WTC11 (cell line): ENCODE measurements around the gene IRF4. TPM values are rescaled to one million over a fixed set of nuclear protein-coding genes. Genes with fewer than 3 reads are reported as not detected.

Experiments used
- ATAC-seq: fragments of 200-7000 bp; cut with Tn5 transposase; 2 replicates; pipeline ENCODE4 v1.10.0; 2021; ENCODE audit warnings: mild to moderate bottlenecking, moderate library complexity
- CTCF ChIA-PET: fragments of 300-600 bp; sonication (Branson Sonifier 250); formaldehyde crosslinking; loops from one replicate; lab custom pipeline; 2021; ENCODE audit warnings: antibody characterized with exemption; lab: Charles Lee
- POLR2A ChIA-PET: fragments of 350-600 bp; sonication (Branson Sonifier 250); formaldehyde crosslinking; loops from one replicate; lab custom pipeline; 2021; ENCODE audit warnings: antibody characterized with exemption; lab: Charles Lee
- DNase-seq: peaks from one replicate; pipeline ENCODE4 v3.0.0; 2021; ENCODE audit warnings: low spot score
- H3K27ac Mint-ChIP-seq: 2 replicates; pipeline ENCODE4 v1.8.0; 2021; ENCODE audit warnings: mixed read lengths
- H3K27me3 Mint-ChIP-seq: 2 replicates; pipeline ENCODE4 v1.8.0; 2021; ENCODE audit warnings: low read depth, mild to moderate bottlenecking, moderate library complexity, mixed read lengths
- H3K36me3 Mint-ChIP-seq: 2 replicates; pipeline ENCODE4 v1.8.0; 2021; ENCODE audit warnings: mixed read lengths
- H3K4me1 Mint-ChIP-seq: 2 replicates; pipeline ENCODE4 v1.8.0; 2022; ENCODE audit warnings: mixed read lengths
- H3K4me3 Mint-ChIP-seq: 2 replicates; pipeline ENCODE4 v1.8.0; 2021; ENCODE audit warnings: mild to moderate bottlenecking, moderate library complexity, mixed read lengths
- H3K9me3 Mint-ChIP-seq: 2 replicates; pipeline ENCODE4 v1.8.0; 2021; ENCODE audit warnings: mixed read lengths
- ATF1 ChIP-seq: sonication (generic); formaldehyde crosslinking; IDR thresholded peaks from 2 replicates; pipeline ENCODE4 v1.8.1; 2023; ENCODE audit warnings: mild to moderate bottlenecking, moderate library complexity, missing genetic modification reagents
- CDX4 ChIP-seq: fragments of 250-450 bp; sonication (Bioruptor Pico); IDR thresholded peaks from 2 replicates; pipeline ENCODE4 v1.9.0; 2021; ENCODE audit warnings: moderate library complexity, mild to moderate bottlenecking, inconsistent platforms, borderline replicate concordance
- CREM ChIP-seq: sonication (generic); formaldehyde crosslinking; IDR thresholded peaks from 2 replicates; pipeline ENCODE4 v1.8.1; 2022; ENCODE audit warnings: mild to moderate bottlenecking, missing genetic modification reagents, moderate library complexity
- E2F1 ChIP-seq: sonication (generic); formaldehyde crosslinking; IDR thresholded peaks from 2 replicates; pipeline ENCODE4 v1.8.0; 2022; ENCODE audit warnings: mild to moderate bottlenecking, missing genetic modification reagents
- ELF4 ChIP-seq: sonication (generic); formaldehyde crosslinking; IDR thresholded peaks from 2 replicates; pipeline ENCODE4 v1.8.1; 2022; ENCODE audit warnings: low read depth, mild to moderate bottlenecking, moderate library complexity, missing genetic modification reagents
- ESRRA ChIP-seq: sonication (generic); formaldehyde crosslinking; IDR thresholded peaks from 2 replicates; pipeline ENCODE4 v1.8.1; 2022; ENCODE audit warnings: mild to moderate bottlenecking, missing genetic modification reagents, borderline replicate concordance
- FOXJ3 ChIP-seq: sonication (generic); formaldehyde crosslinking; IDR thresholded peaks from 2 replicates; pipeline ENCODE4 v1.9.0; 2021; ENCODE audit warnings: missing genetic modification reagents, mild to moderate bottlenecking, borderline replicate concordance
- FOXP1 ChIP-seq: sonication (generic); formaldehyde crosslinking; IDR thresholded peaks from 2 replicates; pipeline ENCODE4 v1.8.0; 2022; ENCODE audit warnings: missing genetic modification reagents, mild to moderate bottlenecking, moderate library complexity, borderline replicate concordance
- HMGA2 ChIP-seq: fragments of 250-450 bp; sonication (Bioruptor Pico); IDR thresholded peaks from 2 replicates; pipeline ENCODE4 v1.4.0; 2021; ENCODE audit warnings: mild to moderate bottlenecking, moderate library complexity
- JAZF1 ChIP-seq: fragments of 250-450 bp; sonication (Bioruptor Pico); IDR thresholded peaks from 2 replicates; pipeline ENCODE4 v1.9.0; 2021; ENCODE audit warnings: moderate library complexity, mild to moderate bottlenecking, inconsistent platforms
- NR3C1 ChIP-seq: sonication (generic); formaldehyde crosslinking; conservative IDR thresholded peaks from 2 replicates; pipeline ENCODE4 v1.8.1; 2023; ENCODE audit warnings: low read depth, mild to moderate bottlenecking, missing genetic modification reagents
- OVOL2 ChIP-seq: fragments of 250-450 bp; sonication (Bioruptor Pico); IDR thresholded peaks from 2 replicates; pipeline ENCODE4 v1.9.0; 2021; ENCODE audit warnings: mild to moderate bottlenecking, borderline replicate concordance
- ZBTB21 ChIP-seq: sonication (generic); formaldehyde crosslinking; IDR thresholded peaks from 2 replicates; pipeline ENCODE4 v1.8.1; 2023; ENCODE audit warnings: mild to moderate bottlenecking, missing genetic modification reagents, borderline replicate concordance
- ZNF138 ChIP-seq: sonication (generic); formaldehyde crosslinking; conservative IDR thresholded peaks from 2 replicates; pipeline ENCODE4 v1.8.1; 2022; ENCODE audit warnings: mild to moderate bottlenecking, moderate library complexity, missing genetic modification reagents
- ZSCAN18 ChIP-seq: fragments of 250-450 bp; sonication (Bioruptor Pico); IDR thresholded peaks from 2 replicates; pipeline ENCODE4 v2.1.2; 2022; ENCODE audit warnings: mild to moderate bottlenecking, moderate library complexity
- total RNA-seq: library from RNA; stranded (reverse); gene quantifications from 3 replicates; pipeline ENCODE4 v1.2.3, GENCODE V29; 2021
- TF ChIP-seq, protein P1 (sequence below): sonication (generic); formaldehyde crosslinking; IDR thresholded peaks from 2 replicates; pipeline ENCODE4 v1.8.1; 2022; ENCODE audit warnings: missing genetic modification reagents, borderline replicate concordance
- TF ChIP-seq, protein P2 (sequence below): fragments of 250-450 bp; sonication (Bioruptor Pico); IDR thresholded peaks from 2 replicates; pipeline ENCODE4 v1.9.0; 2021; ENCODE audit warnings: mild to moderate bottlenecking
- TF ChIP-seq, protein P3 (sequence below): sonication (generic); formaldehyde crosslinking; IDR thresholded peaks from 2 replicates; pipeline ENCODE4 v1.8.0; 2022; ENCODE audit warnings: mild to moderate bottlenecking, missing genetic modification reagents

Gene IRF4
- total RNA-seq, 1 experiment from 2014 or later = 1.6 TPM

- CTCF ChIA-PET = interaction anchor here (1.0 to 1.1 kb wide), 2 partner anchors 139 to 162 kb away, joined by 3 read pairs; no protein-coding TSS in a partner anchor
- Mint-ChIP-seq H3K36me3 (peaks cover 71% of the 10 kb centered on the region), H3K4me3 (no peak overlapping the region), H3K27ac (no peak overlapping the region; the same call in 1 of the 2 replicates), H3K9me3 (peaks cover 54% of the 10 kb centered on the region), H3K27me3 (peaks cover 7% of the 10 kb centered on the region), H3K4me1 (peaks cover 8% of the 10 kb centered on the region)
- POLR2A ChIA-PET = no interaction called here
- TF ChIP-seq, protein P1, sequence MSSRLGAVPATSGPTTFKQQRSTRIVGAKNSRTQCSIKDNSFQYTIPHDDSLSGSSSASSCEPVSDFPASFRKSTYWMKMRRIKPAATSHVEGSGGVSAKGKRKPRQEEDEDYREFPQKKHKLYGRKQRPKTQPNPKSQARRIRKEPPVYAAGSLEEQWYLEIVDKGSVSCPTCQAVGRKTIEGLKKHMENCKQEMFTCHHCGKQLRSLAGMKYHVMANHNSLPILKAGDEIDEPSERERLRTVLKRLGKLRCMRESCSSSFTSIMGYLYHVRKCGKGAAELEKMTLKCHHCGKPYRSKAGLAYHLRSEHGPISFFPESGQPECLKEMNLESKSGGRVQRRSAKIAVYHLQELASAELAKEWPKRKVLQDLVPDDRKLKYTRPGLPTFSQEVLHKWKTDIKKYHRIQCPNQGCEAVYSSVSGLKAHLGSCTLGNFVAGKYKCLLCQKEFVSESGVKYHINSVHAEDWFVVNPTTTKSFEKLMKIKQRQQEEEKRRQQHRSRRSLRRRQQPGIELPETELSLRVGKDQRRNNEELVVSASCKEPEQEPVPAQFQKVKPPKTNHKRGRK = no peak
- TF ChIP-seq JAZF1 (CRISPR knock-in tag) (no peak), CREM (CRISPR knock-in tag) (no peak), ELF4 (CRISPR knock-in tag) (no peak), NR3C1 (CRISPR knock-in tag) (no peak), ZBTB21 (CRISPR knock-in tag) (no peak), OVOL2 (no peak)
- DNase-seq (no peak), ATAC-seq (no peak)
Observed at GRCh38 chr6:355373-356208, 36.0 kb upstream of the IRF4 start.

- ATAC-seq (no peak), DNase-seq (no peak)
- TF ChIP-seq CDX4 (CRISPR knock-in tag) (no peak), FOXJ3 (no peak), HMGA2 (CRISPR knock-in tag) (no peak), ESRRA (no peak), ZSCAN18 (no peak), ZNF138 (no peak), E2F1 (CRISPR knock-in tag) (no peak), ZBTB21 (CRISPR knock-in tag) (no peak), FOXP1 (no peak), ATF1 (CRISPR knock-in tag) (no peak)
- TF ChIP-seq, protein P1 = no peak
- TF ChIP-seq, protein P2, sequence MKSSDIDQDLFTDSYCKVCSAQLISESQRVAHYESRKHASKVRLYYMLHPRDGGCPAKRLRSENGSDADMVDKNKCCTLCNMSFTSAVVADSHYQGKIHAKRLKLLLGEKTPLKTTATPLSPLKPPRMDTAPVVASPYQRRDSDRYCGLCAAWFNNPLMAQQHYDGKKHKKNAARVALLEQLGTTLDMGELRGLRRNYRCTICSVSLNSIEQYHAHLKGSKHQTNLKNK (CRISPR knock-in tag) = no peak
- TF ChIP-seq, protein P3, sequence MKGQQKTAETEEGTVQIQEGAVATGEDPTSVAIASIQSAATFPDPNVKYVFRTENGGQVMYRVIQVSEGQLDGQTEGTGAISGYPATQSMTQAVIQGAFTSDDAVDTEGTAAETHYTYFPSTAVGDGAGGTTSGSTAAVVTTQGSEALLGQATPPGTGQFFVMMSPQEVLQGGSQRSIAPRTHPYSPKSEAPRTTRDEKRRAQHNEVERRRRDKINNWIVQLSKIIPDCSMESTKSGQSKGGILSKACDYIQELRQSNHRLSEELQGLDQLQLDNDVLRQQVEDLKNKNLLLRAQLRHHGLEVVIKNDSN (CRISPR knock-in tag) = no peak
- no peak overlapping the region for H3K4me3 Mint-ChIP-seq
- H3K4me1 Mint-ChIP-seq = peaks cover 4% of the 10 kb centered on the region; the same call in 1 of the 2 replicates
- CTCF ChIA-PET = no interaction called here
- POLR2A ChIA-PET = no interaction called here
- peaks cover 69% of the 10 kb centered on the region for H3K36me3 Mint-ChIP-seq
- H3K27ac Mint-ChIP-seq = no peak overlapping the region
- H3K27me3 Mint-ChIP-seq = peaks cover 5% of the 10 kb centered on the region
- peaks cover 54% of the 10 kb centered on the region for H3K9me3 Mint-ChIP-seq
Observed at GRCh38 chr6:356828-357251, 34.7 kb upstream of the IRF4 start.
